ENCODE results near the gene GCNA.

DNA sequence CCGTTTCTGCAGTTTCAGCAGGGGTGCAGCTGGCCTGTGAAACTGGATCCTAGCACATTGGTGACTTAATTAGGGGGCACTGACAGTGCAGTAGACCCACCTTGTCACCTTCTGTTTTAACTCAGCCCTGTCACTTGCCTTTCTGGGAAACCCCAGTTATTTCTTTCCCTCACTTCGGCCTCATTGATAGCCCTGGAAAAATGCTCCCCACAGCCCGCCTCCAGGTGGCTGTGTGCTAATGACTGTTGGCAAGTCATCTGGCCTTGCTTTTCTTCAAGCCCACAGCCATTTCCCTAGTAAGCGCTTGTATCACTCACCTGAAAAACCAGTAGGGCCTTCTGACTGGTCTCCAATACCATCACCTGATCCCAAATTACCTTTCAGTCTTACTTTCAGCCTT is 36.8 kb downstream of the GCNA start:
- TF ChIP-seq JUND (IDR thresholded peaks at IDR 0.05) (no peak), SIN3A (IDR thresholded peaks at IDR 0.05; ENCODE audit: low read depth) (no peak), POLR2A (IDR thresholded peaks at IDR 0.05; ENCODE audit: borderline replicate concordance, extremely low read depth, insufficient read depth, insufficient read length) (no peak), POLR2AphosphoS5 (IDR thresholded peaks at IDR 0.05; ENCODE audit: low read depth, low read length) (no peak), TCF7L2 (IDR thresholded peaks at IDR 0.05; ENCODE audit: borderline replicate concordance, extremely low read depth, insufficient read depth, insufficient read length) (no peak), ELF1 (IDR thresholded peaks at IDR 0.05; ENCODE audit: borderline replicate concordance, low read depth) (no peak)
- TF ChIP-seq, protein P1, sequence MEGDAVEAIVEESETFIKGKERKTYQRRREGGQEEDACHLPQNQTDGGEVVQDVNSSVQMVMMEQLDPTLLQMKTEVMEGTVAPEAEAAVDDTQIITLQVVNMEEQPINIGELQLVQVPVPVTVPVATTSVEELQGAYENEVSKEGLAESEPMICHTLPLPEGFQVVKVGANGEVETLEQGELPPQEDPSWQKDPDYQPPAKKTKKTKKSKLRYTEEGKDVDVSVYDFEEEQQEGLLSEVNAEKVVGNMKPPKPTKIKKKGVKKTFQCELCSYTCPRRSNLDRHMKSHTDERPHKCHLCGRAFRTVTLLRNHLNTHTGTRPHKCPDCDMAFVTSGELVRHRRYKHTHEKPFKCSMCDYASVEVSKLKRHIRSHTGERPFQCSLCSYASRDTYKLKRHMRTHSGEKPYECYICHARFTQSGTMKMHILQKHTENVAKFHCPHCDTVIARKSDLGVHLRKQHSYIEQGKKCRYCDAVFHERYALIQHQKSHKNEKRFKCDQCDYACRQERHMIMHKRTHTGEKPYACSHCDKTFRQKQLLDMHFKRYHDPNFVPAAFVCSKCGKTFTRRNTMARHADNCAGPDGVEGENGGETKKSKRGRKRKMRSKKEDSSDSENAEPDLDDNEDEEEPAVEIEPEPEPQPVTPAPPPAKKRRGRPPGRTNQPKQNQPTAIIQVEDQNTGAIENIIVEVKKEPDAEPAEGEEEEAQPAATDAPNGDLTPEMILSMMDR (IDR thresholded peaks at IDR 0.05 in 2 of 3, conservative IDR thresholded peaks at IDR 0.05 in 1 of 3; ENCODE audit: borderline replicate concordance in 1 of 3, insufficient read depth in 1 of 3, low read depth in 2 of 3, low read length in 2 of 3): no peak
- TF ChIP-seq, protein P2, sequence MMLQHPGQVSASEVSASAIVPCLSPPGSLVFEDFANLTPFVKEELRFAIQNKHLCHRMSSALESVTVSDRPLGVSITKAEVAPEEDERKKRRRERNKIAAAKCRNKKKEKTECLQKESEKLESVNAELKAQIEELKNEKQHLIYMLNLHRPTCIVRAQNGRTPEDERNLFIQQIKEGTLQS (IDR thresholded peaks at IDR 0.05): no peak
- TF ChIP-seq, protein P3, sequence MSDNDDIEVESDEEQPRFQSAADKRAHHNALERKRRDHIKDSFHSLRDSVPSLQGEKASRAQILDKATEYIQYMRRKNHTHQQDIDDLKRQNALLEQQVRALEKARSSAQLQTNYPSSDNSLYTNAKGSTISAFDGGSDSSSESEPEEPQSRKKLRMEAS (IDR thresholded peaks at IDR 0.05): no peak

All from HCT116 (cell line).